RPMI7951 (cell line): ENCODE measurements around the gene KCNJ12. TPM values are rescaled to one million over a fixed set of nuclear protein-coding genes. Genes with fewer than 3 reads are reported as not detected.
"Not testable (repeated sequence)": the region's sequence is repeated elsewhere in the genome, so short reads cannot be mapped to it uniquely, and the experiment has no call there.

ENCODE experiments used
- DNase-seq: peaks from one replicate; pipeline ENCODE4 v3.0.0-alpha.2; 2012; ENCODE audit warnings: low read depth
- total RNA-seq: library from RNA; depleted of rRNA; stranded (reverse); fragments of >200 nt; shearing (Covaris generic); gene quantifications from 2 replicates; pipeline ENCODE4 v1.2.3, GENCODE V29; 2014

The KCNJ12 gene
- total RNA-seq, 1 experiment from 2014 or later = not detected

DNA sequence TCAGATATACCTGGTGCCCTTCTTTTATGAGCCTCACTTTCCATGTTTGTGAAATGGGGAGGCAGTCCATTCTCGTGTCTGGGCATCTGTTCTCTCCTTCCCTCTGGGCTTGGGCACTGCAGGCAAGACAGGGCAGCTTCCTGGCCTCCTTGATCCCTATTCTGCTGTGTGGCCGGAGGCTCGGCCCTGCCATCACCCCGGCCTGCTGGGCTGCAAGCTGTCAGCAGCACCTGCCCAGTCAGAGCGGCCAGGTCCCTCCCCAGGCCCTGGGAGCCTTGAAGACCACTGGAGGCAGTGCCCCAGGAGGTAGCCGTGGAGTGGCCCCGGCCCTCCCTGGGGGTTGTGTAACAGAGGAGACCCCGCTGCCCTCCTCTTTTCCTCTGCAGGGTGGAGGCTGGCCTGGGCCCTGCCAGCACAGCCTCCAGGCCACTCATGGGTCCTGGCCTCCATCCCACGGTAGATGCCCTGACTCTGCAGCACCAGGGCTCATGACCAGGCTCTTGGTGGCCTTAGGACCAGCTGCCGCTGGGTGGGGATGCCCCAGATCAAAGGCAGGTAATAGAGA is 9.2 kb downstream of the KCNJ12 start:
- DNase-seq = no peak

DNA sequence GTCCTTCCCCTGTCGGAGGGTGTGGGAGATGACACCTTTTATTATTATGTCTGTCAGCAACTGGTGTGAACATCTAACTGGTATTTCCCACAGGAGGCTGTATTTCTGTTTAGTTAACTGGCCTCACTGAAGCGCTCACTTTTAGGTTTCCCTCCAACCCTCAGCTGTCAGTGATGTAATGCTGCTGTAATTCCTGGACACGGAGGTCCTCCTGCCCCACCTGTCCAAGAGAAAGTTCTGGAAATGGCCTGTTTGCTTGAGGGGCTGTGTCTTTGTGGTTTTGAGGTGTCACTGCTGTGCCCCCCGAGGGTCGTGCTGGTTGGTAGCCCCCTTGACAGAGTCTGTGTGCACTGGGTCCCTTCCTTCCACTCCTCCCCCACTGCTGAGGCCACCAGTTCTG is 11.5 kb downstream of the KCNJ12 start:
- DNase-seq = no peak

DNA sequence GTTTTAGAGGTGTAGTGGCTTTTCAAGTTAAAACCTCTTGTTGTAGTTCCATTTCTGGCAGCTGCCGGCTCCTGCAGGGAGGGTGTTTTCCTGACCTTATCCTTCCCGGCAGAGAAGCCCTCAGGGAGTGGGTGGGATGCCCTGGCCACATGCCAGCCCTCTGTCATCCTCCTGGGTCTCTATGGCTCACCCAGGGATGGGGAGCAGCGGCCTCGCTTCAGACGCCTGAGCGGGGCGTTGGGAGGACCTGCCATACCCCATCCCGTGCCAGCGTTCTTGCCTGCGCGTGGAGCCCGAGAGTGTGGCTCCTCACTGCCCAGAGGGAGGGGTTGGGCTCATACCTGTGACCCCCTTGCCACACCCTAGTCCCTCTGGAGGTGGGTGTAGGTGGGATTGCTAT is 11.9 kb downstream of the KCNJ12 start:
- no peak for DNase-seq

GRCh38 chr17:21388944-21389343 is 12.8 kb downstream of the KCNJ12 start:
- no peak for DNase-seq

GRCh38 chr17:21389394-21389793 is 13.2 kb downstream of the KCNJ12 start:
- no peak for DNase-seq

DNA sequence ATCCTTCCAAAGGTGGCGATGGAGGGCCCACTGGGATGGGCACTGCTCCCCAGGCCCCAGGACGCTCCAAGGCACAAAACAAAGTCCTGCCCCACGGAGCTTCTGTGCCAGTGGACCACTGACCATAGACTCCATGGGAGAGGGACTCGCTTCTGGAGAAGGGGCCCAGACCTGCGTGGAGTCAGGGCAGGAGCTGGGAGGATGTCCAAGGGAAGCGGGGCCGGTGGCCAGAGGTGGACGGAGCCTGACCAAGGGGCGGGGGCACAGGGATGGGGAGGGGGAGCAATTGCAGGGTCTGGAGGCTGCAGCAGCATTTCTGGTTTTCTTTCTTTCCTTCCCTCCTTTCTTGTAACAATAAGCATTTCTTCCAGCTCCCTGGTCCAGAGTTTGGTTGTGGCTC is 14.1 kb downstream of the KCNJ12 start:
- DNase-seq = no peak

DNA sequence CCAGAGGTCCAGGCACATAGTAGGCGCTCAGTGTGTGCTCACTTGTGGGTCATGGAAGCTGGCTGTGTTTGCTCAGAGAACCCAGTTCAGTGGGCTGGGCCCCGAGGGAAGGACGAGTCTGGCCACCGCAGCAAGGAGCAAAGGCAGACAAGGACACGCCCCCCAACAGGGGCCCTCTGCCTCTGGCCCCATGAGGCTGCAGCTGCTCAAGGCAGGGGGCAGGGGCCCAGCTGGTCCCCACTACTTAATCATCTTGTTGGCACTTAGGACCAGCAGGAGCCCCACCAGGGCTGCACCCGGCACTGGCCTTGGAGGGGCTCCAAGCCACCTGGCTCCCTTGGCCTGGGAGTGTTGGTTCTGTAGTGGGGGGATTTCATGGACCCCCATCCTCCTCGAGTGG is 16.1 kb downstream of the KCNJ12 start:
- no peak for DNase-seq

GRCh38 chr17:21394265-21394664 is 18.1 kb downstream of the KCNJ12 start:
- DNase-seq = no peak

DNA sequence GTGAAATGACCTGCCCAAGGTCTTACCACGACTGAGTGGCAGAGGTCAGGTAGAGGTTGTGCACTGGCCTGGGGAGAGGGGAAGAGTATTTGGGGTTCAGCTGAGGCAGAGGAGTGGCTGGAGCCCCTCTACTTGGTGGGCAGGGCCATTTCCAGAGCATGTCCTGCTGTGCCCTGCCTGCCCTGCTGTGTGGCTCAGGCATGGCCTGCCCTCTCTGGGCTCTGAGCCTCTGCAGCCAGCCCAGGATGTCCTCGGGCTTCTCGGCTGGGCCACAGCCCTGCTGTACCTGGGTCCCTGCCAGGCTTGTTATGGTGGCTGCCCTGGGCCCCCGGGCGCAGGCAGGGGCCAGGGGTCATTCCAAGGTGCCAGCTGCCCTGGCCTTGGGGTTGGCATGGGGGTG is 19.6 kb downstream of the KCNJ12 start:
- DNase-seq = no peak

GRCh38 chr17:21396237-21396636 is 20.1 kb downstream of the KCNJ12 start:
- no peak for DNase-seq

DNA sequence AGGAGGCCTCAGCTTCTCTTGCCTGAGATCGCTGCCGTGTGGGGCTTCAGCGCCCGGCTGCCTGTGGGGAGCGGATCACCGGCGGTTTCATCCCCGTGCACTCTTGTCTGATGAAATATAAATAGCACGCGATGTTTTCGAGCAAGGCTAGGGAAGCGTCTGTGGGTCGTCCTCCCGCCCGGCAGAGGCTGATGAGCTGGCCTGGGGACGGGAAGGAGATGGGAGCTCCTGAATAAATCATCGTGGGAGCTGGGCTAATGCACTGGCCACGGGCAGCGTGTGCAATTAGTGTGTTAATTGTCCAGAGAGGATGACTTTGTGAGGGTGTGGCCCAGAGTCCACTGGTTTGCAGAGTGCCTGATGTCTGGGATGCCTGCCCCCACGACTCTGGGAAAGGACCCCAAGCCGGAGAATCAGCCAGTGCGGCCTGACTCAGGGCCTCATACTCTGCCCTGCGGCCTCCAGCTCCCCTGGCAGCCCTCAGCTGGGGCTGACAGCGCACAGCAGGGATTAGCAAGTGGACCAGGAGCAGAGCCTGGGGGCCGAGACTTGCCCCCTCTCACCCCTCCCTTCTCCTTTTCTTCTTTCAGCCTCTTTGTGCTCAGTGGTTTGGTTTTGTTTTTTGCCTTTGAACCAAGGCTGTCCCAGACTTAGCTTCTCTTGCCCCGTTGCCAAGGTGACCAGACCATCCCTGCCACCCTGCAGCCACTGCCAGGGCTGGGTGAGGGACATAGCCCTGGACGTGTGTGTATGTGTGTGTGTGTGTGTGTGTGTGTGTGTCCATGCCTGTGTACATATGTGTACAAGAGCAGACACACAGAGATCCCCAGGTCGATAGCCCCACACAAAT is 21.4 kb downstream of the KCNJ12 start:
- peak; percentile 80 for DNase-seq

DNA sequence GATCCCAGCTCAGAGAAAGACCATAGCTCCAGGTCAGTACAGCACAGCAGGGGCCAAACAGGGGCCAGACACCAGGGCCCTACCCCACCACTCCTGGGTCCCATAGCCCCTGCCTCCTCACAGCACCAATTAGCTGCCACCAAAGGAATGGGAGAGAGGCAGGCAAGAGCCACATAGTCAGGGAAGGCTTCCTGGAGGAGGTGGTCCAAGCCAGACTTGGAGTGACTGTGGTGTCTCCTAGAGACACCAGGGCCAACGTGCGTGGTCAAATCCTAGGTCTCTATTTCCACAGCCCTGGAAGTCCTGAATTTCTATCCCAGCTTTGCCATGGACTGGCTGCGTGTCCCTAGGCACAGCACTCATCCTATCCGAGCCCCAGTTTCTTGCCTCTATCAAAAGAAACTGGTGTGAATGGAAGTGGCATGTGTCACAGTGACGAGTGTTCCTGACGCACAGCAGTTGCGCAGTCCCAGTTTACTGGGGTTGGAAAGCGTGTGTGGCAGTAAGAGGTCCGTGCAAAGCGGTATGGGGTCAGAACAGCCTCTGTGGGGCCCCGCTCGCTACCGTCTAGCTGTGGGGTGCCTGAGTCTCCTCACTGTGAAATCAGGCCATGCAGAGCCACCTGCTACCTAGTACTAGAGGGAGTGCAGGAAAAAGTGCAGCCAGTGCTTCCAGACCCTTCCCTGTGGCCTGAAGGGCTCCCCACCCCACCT is 23.5 kb downstream of the KCNJ12 start:
- no peak for DNase-seq

GRCh38 chr17:21400187-21400569 is 24.0 kb downstream of the KCNJ12 start:
- DNase-seq = not testable (repeated sequence)

GRCh38 chr17:21400816-21401593 is 24.8 kb downstream of the KCNJ12 start:
- DNase-seq = no peak

- peak; percentile 82 for DNase-seq
These were observed 26.0 kb downstream of the KCNJ12 start for GRCh38 chr17:21402166-21402571.

GRCh38 chr17:21402926-21403325 is 26.8 kb downstream of the KCNJ12 start:
- DNase-seq = not testable (repeated sequence)

GRCh38 chr17:21404106-21404505 is 27.9 kb downstream of the KCNJ12 start:
- DNase-seq = not testable (repeated sequence)

GRCh38 chr17:21404539-21404938 is 28.4 kb downstream of the KCNJ12 start:
- DNase-seq = not testable (repeated sequence)

- not testable (repeated sequence) for DNase-seq
These were observed 29.0 kb downstream of the KCNJ12 start for GRCh38 chr17:21404956-21405731.

GRCh38 chr17:21405904-21406400 is 29.8 kb downstream of the KCNJ12 start:
- DNase-seq = not testable (repeated sequence)
